K562 (cell line): ENCODE results near the gene DAD1. TPM values are rescaled to one million over a fixed set of nuclear protein-coding genes. Genes with fewer than 3 reads are reported as not detected.

Source experiments
- AFF1 ChIP-seq, 2 experiments: fragments of 450-650 bp; IDR thresholded peaks; 2 replicates each; pipeline ENCODE4 v1.6.1; 2018; ENCODE audit warnings: mild to moderate bottlenecking in 2 of 2, low read depth in 1 of 2; ENCODE audit not compliant: partially characterized antibody in 2 of 2
- CBFA2T2 ChIP-seq: fragments of 450-650 bp; conservative IDR thresholded peaks from 2 replicates; pipeline ENCODE4 v1.6.1; 2017; ENCODE audit warnings: mild to moderate bottlenecking
- CCNT2 ChIP-seq: IDR thresholded peaks from 2 replicates; pipeline ENCODE4 v1.6.1; 2011; ENCODE audit warnings: borderline replicate concordance, low read depth, mild to moderate bottlenecking, moderate library complexity, mixed read lengths, low read length; ENCODE audit not compliant: insufficient read length; ENCODE audit errors: extremely low read depth
- HCFC1 ChIP-seq: IDR thresholded peaks from 2 replicates; pipeline ENCODE4 v1.6.1; 2012; ENCODE audit warnings: low read depth, low read length, improper control_type of control experiment
- IRF9 ChIP-seq: fragments of 450-650 bp; IDR thresholded peaks from 2 replicates; pipeline ENCODE4 v1.6.1; 2016; ENCODE audit warnings: missing biosample characterization, missing genetic modification characterization
- JUN ChIP-seq, 2 experiments: sonication (generic) in 1 of 2; formaldehyde crosslinking in 1 of 2; IDR thresholded peaks; 2 replicates each; pipeline versions ENCODE4 v1.6.1 to v1.8.0; 2012 to 2022; ENCODE audit warnings: borderline replicate concordance in 2 of 2, mild to moderate bottlenecking in 2 of 2, improper control_type of control experiment in 1 of 2, low read depth in 1 of 2, low read length in 1 of 2, missing genetic modification reagents in 1 of 2
- JUNB ChIP-seq: fragments of 450-650 bp; formaldehyde crosslinking; conservative IDR thresholded peaks from 2 replicates; pipeline ENCODE4 v1.4.0; 2020; ENCODE audit warnings: mild to moderate bottlenecking
- JUND ChIP-seq, 2 experiments: IDR thresholded peaks; 2 replicates in 1 of 2; 3 replicates in 1 of 2; pipeline ENCODE4 v1.6.1; 2011; ENCODE audit warnings: borderline replicate concordance in 2 of 2, low read depth in 2 of 2, low read length in 2 of 2, improper control_type of control experiment in 1 of 2, missing biosample characterization in 1 of 2, missing genetic modification characterization in 1 of 2, missing genetic modification reagents in 1 of 2
- KAT8 ChIP-seq: fragments of 450-650 bp; IDR thresholded peaks from 2 replicates; pipeline ENCODE4 v1.6.1; 2016; ENCODE audit warnings: low read depth, mild to moderate bottlenecking
- MTA2 ChIP-seq: fragments of 450-650 bp; IDR thresholded peaks from 2 replicates; pipeline ENCODE4 v1.6.1; 2016; ENCODE audit warnings: low read depth
- NCOR1 ChIP-seq: fragments of 450-650 bp; IDR thresholded peaks from 2 replicates; pipeline ENCODE4 v1.6.1; 2016; ENCODE audit warnings: mild to moderate bottlenecking, moderate library complexity
- PRPF4 ChIP-seq: fragments of 200-400 bp; formaldehyde crosslinking; IDR thresholded peaks from one replicate; pipeline ENCODE4 v1.6.1; 2017; ENCODE audit warnings: low read length, low read depth, mild to moderate bottlenecking; ENCODE audit not compliant: insufficient read depth, poor library complexity, severe bottlenecking
- SMARCC2 ChIP-seq: fragments of 450-650 bp; IDR thresholded peaks from 2 replicates; pipeline ENCODE4 v1.6.1; 2017; ENCODE audit warnings: antibody characterized with exemption, moderate library complexity, mild to moderate bottlenecking, low read depth
- SMARCE1 ChIP-seq: fragments of 450-650 bp; IDR thresholded peaks from 2 replicates; pipeline ENCODE4 v1.7.1; 2016; ENCODE audit warnings: mild to moderate bottlenecking
- SOX6 ChIP-seq: fragments of 450-650 bp; IDR thresholded peaks from 2 replicates; pipeline ENCODE4 v1.6.1; 2014; ENCODE audit warnings: mild to moderate bottlenecking
- TRIM24 ChIP-seq, 2 experiments: fragments of 450-650 bp; IDR thresholded peaks; 2 replicates each; pipeline ENCODE4 v1.6.1; 2016
- ZNF197 ChIP-seq: fragments of 200-800 bp; sonication (Bioruptor generic); IDR thresholded peaks from 2 replicates; pipeline ENCODE4 v1.6.1; 2016; ENCODE audit warnings: low read depth, missing genetic modification characterization, missing compliant biosample characterization
- ZNF23 ChIP-seq: fragments of 250-450 bp; sonication (Bioruptor Pico); IDR thresholded peaks from 2 replicates; pipeline ENCODE4 v1.4.0; 2020; ENCODE audit warnings: mild to moderate bottlenecking
- ZNF589 ChIP-seq: fragments of 200-800 bp; sonication (Bioruptor generic); IDR thresholded peaks from 2 replicates; pipeline ENCODE4 v1.6.1; 2016; ENCODE audit warnings: low read depth, missing genetic modification characterization, missing compliant biosample characterization
- ZNF639 ChIP-seq, 2 experiments: fragments of 200-800 bp in 1 of 2; sonication (Bioruptor generic) in 1 of 2; sonication (generic) in 1 of 2; formaldehyde crosslinking in 1 of 2; IDR thresholded peaks in 1 of 2; conservative IDR thresholded peaks in 1 of 2; 2 replicates each; pipeline versions ENCODE4 v1.5.0 to v1.6.1; 2016 to 2020; ENCODE audit warnings: missing compliant biosample characterization in 1 of 2, missing genetic modification characterization in 1 of 2, missing genetic modification reagents in 1 of 2
- polyA plus RNA-seq, 8 experiments: library from polyadenylated mRNA; depleted of rRNA in 4 of 8; stranded (reverse) in 5 of 8; unstranded in 3 of 8; fragments of >200 nt; fragmentation: Nextera tagmentation in 2 of 8; fragmentation: Illumina TruSeq in 1 of 8; extraction: Ambion mirVana in 2 of 8; extraction: Trizol in 1 of 8; gene quantifications; 2 replicates each; pipeline versions ENCODE4 v1.2.1 to v1.2.3, GENCODE V29; 2011 to 2014; ENCODE audit warnings: inconsistent platforms in 1 of 8, missing spikeins in 1 of 8
- total RNA-seq, 7 experiments: library from RNA; depleted of rRNA in 6 of 7; stranded (reverse); fragments of >200 nt in 6 of 7; fragmentation: Illumina TruSeq in 2 of 7; extraction: Trizol in 2 of 7; gene quantifications; 2 replicates each; pipeline versions ENCODE4 v1.2.1 to v1.2.3, GENCODE V29; 2011 to 2021; ENCODE audit warnings: low replicate concordance in 1 of 7

The DAD1 gene
- total and polyA plus RNA-seq, 9 of the 15 experiments (the other 6 are each of a cell fraction or from before 2014, with no cell fraction given), result 104 to 617 (median 222) TPM

GRCh38 chr14:22519877-22520685 is 68.9 kb downstream of the DAD1 start (continued):
- TF ChIP-seq ZNF639 (CRISPR knock-in tag; conservative IDR thresholded peaks at IDR 0.05 in 1 of 2, IDR thresholded peaks at IDR 0.05 in 1 of 2) (peak in 1 of 2 experiments; percentile 61; a peak in 2 of 4 replicates), CBFA2T2 (peak; percentile 83), IRF9 (tag) (no peak), JUNB (CRISPR knock-in tag) (no peak), HCFC1 (no peak), AFF1 (IDR thresholded peaks at IDR 0.05; ENCODE audit: low read depth in 1 of 2, partially characterized antibody in 2 of 2) (no peak), PRPF4 (no peak), SOX6 (peak; percentile 29; the same call in 1 of the 2 replicates), ZNF589 (CRISPR knock-in tag) (peak; percentile 84), ZNF197 (CRISPR knock-in tag) (no peak), MTA2 (peak; percentile 53), CCNT2 (peak; percentile 24), SMARCE1 (peak; percentile 51; the same call in 1 of the 2 replicates), SMARCC2 (peak; percentile 55; the same call in 1 of the 2 replicates), TRIM24 (IDR thresholded peaks at IDR 0.05) (peak; percentile 45 to 53; a peak in 2 of 4 replicates), JUN (IDR thresholded peaks at IDR 0.05; ENCODE audit: borderline replicate concordance, low read depth, low read length) (peak; percentile 32; the same call in 1 of the 2 replicates), JUN (CRISPR knock-in tag; IDR thresholded peaks at IDR 0.05; ENCODE audit: borderline replicate concordance) (no peak), JUND (IDR thresholded peaks at IDR 0.05; ENCODE audit: borderline replicate concordance, low read depth, low read length) (peak; percentile 64; the same call in 1 of the 2 replicates), JUND (tag; IDR thresholded peaks at IDR 0.05; ENCODE audit: borderline replicate concordance, low read depth, low read length) (no peak; the same call in 2 of the 3 replicates), ZNF23 (CRISPR knock-in tag) (no peak), NCOR1 (peak; percentile 74), KAT8 (no peak)
